HG02852 (cell line): ENCODE measurements around the gene ITPR1.
A peak's percentile ranks its signal among the peaks of the same experiment; 100 is the strongest.
"Not testable (repeated sequence)": the region's sequence is repeated elsewhere in the genome, so short reads cannot be mapped to it uniquely, and the experiment has no call there.

Source experiments
- ATAC-seq: cut with Tn5 transposase; IDR thresholded peaks from one replicate; pipeline ENCODE4 v1.9.1; 2021; ENCODE audit warnings: mild to moderate bottlenecking, moderate library complexity; ENCODE audit not compliant: unreplicated experiment

The ITPR1 gene

GRCh38 chr3:4753073-4753691 is 260.0 kb downstream of the ITPR1 start:
- no peak for ATAC-seq

GRCh38 chr3:4754180-4755086 is 261.3 kb downstream of the ITPR1 start:
- ATAC-seq = peak; percentile 79

GRCh38 chr3:4755566-4755965 is 262.4 kb downstream of the ITPR1 start:
- no peak for ATAC-seq

GRCh38 chr3:4756057-4756775 is 263.1 kb downstream of the ITPR1 start:
- ATAC-seq = no peak

- ATAC-seq = no peak
These were observed 263.9 kb downstream of the ITPR1 start for GRCh38 chr3:4756855-4757574.

GRCh38 chr3:4757575-4758248 is 264.6 kb downstream of the ITPR1 start:
- ATAC-seq = no peak

GRCh38 chr3:4758249-4758860 is 265.2 kb downstream of the ITPR1 start:
- no peak for ATAC-seq

GRCh38 chr3:4758957-4759656 is 266.0 kb downstream of the ITPR1 start:
- ATAC-seq = no peak

GRCh38 chr3:4759689-4760312 is 266.7 kb downstream of the ITPR1 start:
- no peak for ATAC-seq

- ATAC-seq = no peak
These were observed 268.6 kb downstream of the ITPR1 start for GRCh38 chr3:4761759-4762158.

GRCh38 chr3:4762481-4763230 is 269.5 kb downstream of the ITPR1 start:
- not testable (repeated sequence) for ATAC-seq

- ATAC-seq = no peak
These were observed 270.6 kb downstream of the ITPR1 start for GRCh38 chr3:4763604-4764247.

- no peak for ATAC-seq
These were observed 272.1 kb downstream of the ITPR1 start for GRCh38 chr3:4765212-4765611.

- no peak for ATAC-seq
These were observed 273.1 kb downstream of the ITPR1 start for GRCh38 chr3:4766263-4766662.

- ATAC-seq = no peak
These were observed 273.8 kb downstream of the ITPR1 start for GRCh38 chr3:4766716-4767499.

- ATAC-seq = no peak
These were observed 274.9 kb downstream of the ITPR1 start for GRCh38 chr3:4768021-4768420.

GRCh38 chr3:4768521-4768920 is 275.4 kb downstream of the ITPR1 start:
- ATAC-seq = no peak
